ENCODE measurements around the gene DTX4. TPM values are rescaled to one million over a fixed set of nuclear protein-coding genes. Genes with fewer than 3 reads are reported as not detected.

The DTX4 gene
- total and polyA plus RNA-seq, 4 donors = 2.6 to 10.0 (median 5.6) TPM

- peak; percentile 94 for DNase-seq
- 0% methylated on average over 50 of the region's 50 CpGs for WGBS, 2 donors
These were observed 29.1 kb upstream of the DTX4 start, which contains the start of gene FAM111A for GRCh38 chr11:59142530-59143507. FAM111A (plus strand) TSS chr11:59142856; CDS start chr11:59148873, 6,017 bp downstream.

GRCh38 chr11:59144096-59144495 is 27.8 kb upstream of the DTX4 start:
- H3K9me3 ChIP-seq (ENCODE audit: control insufficient read depth, low read length) = no peaks in the 10 kb centered on the region
- intact Hi-C loops (cut with DNase I) = loop anchor here in 1 of 2 donors (10.0 kb wide), 1 partner anchor 569 kb away; the partner anchor contains the start of genes LPXN and ZFP91
- H3K4me3 ChIP-seq (ENCODE audit: low read length in 2 of 2) = peak overlapping the region; percentile 53 to 91
- H3K36me3 ChIP-seq (ENCODE audit: control insufficient read depth in 1 of 2, insufficient read depth in 2 of 2, low read length in 1 of 2) = no peaks in the 10 kb centered on the region
- DNase-seq (no peak), ATAC-seq (ENCODE audit: low FRiP score) (no peak)
- no peaks in the 10 kb centered on the region for H3K4me1 ChIP-seq (ENCODE audit: control insufficient read depth in 1 of 2, insufficient read depth in 2 of 2, low read length in 2 of 2)
- H3K27ac ChIP-seq (ENCODE audit: low read depth in 1 of 2, low read length in 2 of 2) = peak overlapping the region; percentile 73 to 75
- H3K27me3 ChIP-seq (ENCODE audit: control insufficient read depth in 1 of 2, insufficient read depth in 2 of 2, low read length in 1 of 2) = no peaks in the 10 kb centered on the region
- WGBS, 2 donors = 70 to 71% methylated on average over 1 of the region's 1 CpG

More at GRCh38 chr11:59142530-59143507, 29.1 kb upstream of the DTX4 start, which contains the start of gene FAM111A:
- ATAC-seq (ENCODE audit: low FRiP score) = peak; percentile 93
- Histone ChIP-seq H3K36me3 (ENCODE audit: control insufficient read depth in 1 of 2, insufficient read depth in 2 of 2, low read length in 1 of 2) (no peaks in the 10 kb centered on the region), H3K4me3 (ENCODE audit: low read length in 2 of 2) (peak within 1 kb of the TSS; percentile 79 to 86), H3K27me3 (ENCODE audit: control insufficient read depth in 1 of 2, insufficient read depth in 2 of 2, low read length in 1 of 2) (no peaks in the 10 kb centered on the region), H3K27ac (ENCODE audit: low read depth in 1 of 2, low read length in 2 of 2) (peak within 1 kb of the TSS; percentile 52 to 91), H3K4me1 (ENCODE audit: control insufficient read depth in 1 of 2, insufficient read depth in 2 of 2, low read length in 2 of 2) (no peaks in the 10 kb centered on the region), H3K9me3 (ENCODE audit: control insufficient read depth, low read length) (no peaks in the 10 kb centered on the region)
- intact Hi-C loops (cut with DNase I) = loop anchor here in 1 of 2 donors (10.0 kb wide), 1 partner anchor 568 kb away; the partner anchor contains the start of genes LPXN and ZFP91

- 2% methylated on average over 36 to 39 of the region's 39 CpGs for WGBS, 2 donors
- no peaks in the 10 kb centered on the region for H3K36me3 ChIP-seq (ENCODE audit: control insufficient read depth in 1 of 2, insufficient read depth in 2 of 2, low read length in 1 of 2)
- peak overlapping the region; percentile 39 to 73 for H3K27ac ChIP-seq (ENCODE audit: low read depth in 1 of 2, low read length in 2 of 2)
- DNase-seq = peak; percentile 89 to 90
- H3K9me3 ChIP-seq (ENCODE audit: control insufficient read depth, low read length) = no peaks in the 10 kb centered on the region
- intact Hi-C loops (cut with DNase I) = loop anchor here in 1 of 2 donors (10.0 kb wide), 1 partner anchor 570 kb away; the partner anchor contains the start of genes LPXN and ZFP91
- H3K27me3 ChIP-seq (ENCODE audit: control insufficient read depth in 1 of 2, insufficient read depth in 2 of 2, low read length in 1 of 2) = no peaks in the 10 kb centered on the region
- H3K4me1 ChIP-seq (ENCODE audit: control insufficient read depth in 1 of 2, insufficient read depth in 2 of 2, low read length in 2 of 2) = no peaks in the 10 kb centered on the region
- ATAC-seq (ENCODE audit: low FRiP score) = peak; percentile 84
- H3K4me3 ChIP-seq (ENCODE audit: low read length in 2 of 2) = peak overlapping the region; percentile 53 to 91
These were observed 27.2 kb upstream of the DTX4 start for GRCh38 chr11:59144579-59145345.

- Histone ChIP-seq H3K4me1 (ENCODE audit: control insufficient read depth in 1 of 2, insufficient read depth in 2 of 2, low read length in 2 of 2) (no peaks in the 10 kb centered on the region), H3K4me3 (ENCODE audit: low read length in 2 of 2) (no peak overlapping the region), H3K9me3 (ENCODE audit: control insufficient read depth, low read length) (no peaks in the 10 kb centered on the region), H3K27me3 (ENCODE audit: control insufficient read depth in 1 of 2, insufficient read depth in 2 of 2, low read length in 1 of 2) (no peaks in the 10 kb centered on the region), H3K36me3 (ENCODE audit: control insufficient read depth in 1 of 2, insufficient read depth in 2 of 2, low read length in 1 of 2) (no peaks in the 10 kb centered on the region), H3K27ac (ENCODE audit: low read depth in 1 of 2, low read length in 2 of 2) (no peak overlapping the region)
- intact Hi-C loops (cut with DNase I) = loop anchor here in 1 of 2 donors (10.0 kb wide), 1 partner anchor 571 kb away; the partner anchor contains the start of genes LPXN and ZFP91
- ATAC-seq (ENCODE audit: low FRiP score) (no peak), DNase-seq (no peak)
- WGBS, 2 donors = 71 to 72% methylated on average over 4 of the region's 4 CpGs
These were observed 26.4 kb upstream of the DTX4 start for GRCh38 chr11:59145534-59145933.

- Histone ChIP-seq H3K4me3 (ENCODE audit: low read length in 2 of 2) (no peak overlapping the region), H3K9me3 (ENCODE audit: control insufficient read depth, low read length) (no peaks in the 10 kb centered on the region), H3K4me1 (ENCODE audit: control insufficient read depth in 1 of 2, insufficient read depth in 2 of 2, low read length in 2 of 2) (no peaks in the 10 kb centered on the region), H3K27ac (ENCODE audit: low read depth in 1 of 2, low read length in 2 of 2) (no peak overlapping the region), H3K27me3 (ENCODE audit: control insufficient read depth in 1 of 2, insufficient read depth in 2 of 2, low read length in 1 of 2) (no peaks in the 10 kb centered on the region), H3K36me3 (ENCODE audit: control insufficient read depth in 1 of 2, insufficient read depth in 2 of 2, low read length in 1 of 2) (peaks cover 0 to 2% of the 10 kb centered on the region in 2 donors)
- intact Hi-C loops (cut with DNase I) = loop anchor here in 1 of 2 donors (10.0 kb wide), 1 partner anchor 497 kb away; no protein-coding TSS in a partner anchor
- no peak for DNase-seq
- WGBS, 2 donors = 97 to 100% methylated on average over 1 of the region's 1 CpG
- ATAC-seq (ENCODE audit: low FRiP score) = no peak
These were observed 20.2 kb upstream of the DTX4 start for GRCh38 chr11:59151761-59152160.

GRCh38 chr11:59152312-59152951 is 19.5 kb upstream of the DTX4 start:
- Histone ChIP-seq H3K27ac (ENCODE audit: low read depth in 1 of 2, low read length in 2 of 2) (no peak overlapping the region), H3K36me3 (ENCODE audit: control insufficient read depth in 1 of 2, insufficient read depth in 2 of 2, low read length in 1 of 2) (peaks cover 0 to 2% of the 10 kb centered on the region in 2 donors), H3K4me3 (ENCODE audit: low read length in 2 of 2) (no peak overlapping the region), H3K9me3 (ENCODE audit: control insufficient read depth, low read length) (no peaks in the 10 kb centered on the region), H3K4me1 (ENCODE audit: control insufficient read depth in 1 of 2, insufficient read depth in 2 of 2, low read length in 2 of 2) (no peaks in the 10 kb centered on the region), H3K27me3 (ENCODE audit: control insufficient read depth in 1 of 2, insufficient read depth in 2 of 2, low read length in 1 of 2) (no peaks in the 10 kb centered on the region)
- intact Hi-C loops (cut with DNase I) = loop anchor here in 1 of 2 donors (10.0 kb wide), 1 partner anchor 498 kb away; no protein-coding TSS in a partner anchor
- no peak for ATAC-seq (ENCODE audit: low FRiP score)
- WGBS, 2 donors = 94 to 95% methylated on average over 8 of the region's 8 CpGs
- DNase-seq = no peak

GRCh38 chr11:59154610-59155009 is 17.3 kb upstream of the DTX4 start:
- DNase-seq = no peak
- H3K4me3 ChIP-seq (ENCODE audit: low read length in 2 of 2) = no peak overlapping the region
- intact Hi-C loops (cut with DNase I) = loop anchor here (5.0 to 10.0 kb wide), 2 partner anchors 500 to 502 kb away; no protein-coding TSS in a partner anchor
- 87 to 92% methylated on average over 5 of the region's 5 CpGs for WGBS, 2 donors
- no peaks in the 10 kb centered on the region for H3K4me1 ChIP-seq (ENCODE audit: control insufficient read depth in 1 of 2, insufficient read depth in 2 of 2, low read length in 2 of 2)
- peaks cover 0 to 2% of the 10 kb centered on the region in 2 donors for H3K36me3 ChIP-seq (ENCODE audit: control insufficient read depth in 1 of 2, insufficient read depth in 2 of 2, low read length in 1 of 2)
- ATAC-seq (ENCODE audit: low FRiP score) = no peak
- H3K9me3 ChIP-seq (ENCODE audit: control insufficient read depth, low read length) = no peaks in the 10 kb centered on the region
- H3K27me3 ChIP-seq (ENCODE audit: control insufficient read depth in 1 of 2, insufficient read depth in 2 of 2, low read length in 1 of 2) = no peaks in the 10 kb centered on the region
- no peak overlapping the region for H3K27ac ChIP-seq (ENCODE audit: low read depth in 1 of 2, low read length in 2 of 2)

- peaks cover 0 to 2% of the 10 kb centered on the region in 2 donors for H3K36me3 ChIP-seq (ENCODE audit: control insufficient read depth in 1 of 2, insufficient read depth in 2 of 2, low read length in 1 of 2)
- no peak overlapping the region for H3K27ac ChIP-seq (ENCODE audit: low read depth in 1 of 2, low read length in 2 of 2)
- DNase-seq (no peak), ATAC-seq (ENCODE audit: low FRiP score) (no peak)
- 72 to 75% methylated on average over 3 of the region's 3 CpGs for WGBS, 2 donors
- no peaks in the 10 kb centered on the region for H3K9me3 ChIP-seq (ENCODE audit: control insufficient read depth, low read length)
- H3K4me1 ChIP-seq (ENCODE audit: control insufficient read depth in 1 of 2, insufficient read depth in 2 of 2, low read length in 2 of 2) = no peaks in the 10 kb centered on the region
- no peaks in the 10 kb centered on the region for H3K27me3 ChIP-seq (ENCODE audit: control insufficient read depth in 1 of 2, insufficient read depth in 2 of 2, low read length in 1 of 2)
- intact Hi-C loops (cut with DNase I) = loop anchor here (5.0 to 10.0 kb wide), 2 partner anchors 503 to 505 kb away; no protein-coding TSS in a partner anchor
- H3K4me3 ChIP-seq (ENCODE audit: low read length in 2 of 2) = no peak overlapping the region
These were observed 14.5 kb upstream of the DTX4 start for GRCh38 chr11:59157433-59157832.

Measured in aorta (tissue), 5 donors.